NCI-H748 (cell line): ENCODE results near the gene ENOX1.

Source experiments
- DNase-seq: peaks from one replicate; lab custom pipeline; 2025; ENCODE audit not compliant: unreplicated experiment; lab: John Stamatoyannopoulos, UW

Gene ENOX1

GRCh38 chr13:43676320-43676719, 110.5 kb downstream of the ENOX1 start:
- DNase-seq = no peak

- DNase-seq = no peak
Observed at GRCh38 chr13:43675577-43675976, 111.2 kb downstream of the ENOX1 start.

- DNase-seq = no peak
Observed at GRCh38 chr13:43669964-43670363, 116.8 kb downstream of the ENOX1 start.

GRCh38 chr13:43669101-43669500, 117.7 kb downstream of the ENOX1 start:
- DNase-seq = no peak

- DNase-seq = no peak
Observed at GRCh38 chr13:43666403-43666802, 120.4 kb downstream of the ENOX1 start.

- DNase-seq = no peak
Observed at GRCh38 chr13:43665388-43665787, 121.4 kb downstream of the ENOX1 start.

- DNase-seq = no peak
Observed at GRCh38 chr13:43664700-43665191, 122.0 kb downstream of the ENOX1 start.

- peak; percentile 9 for DNase-seq
Observed at GRCh38 chr13:43663474-43664090, 123.2 kb downstream of the ENOX1 start.

GRCh38 chr13:43662976-43663375, 123.8 kb downstream of the ENOX1 start:
- no peak for DNase-seq

- no peak for DNase-seq
Observed at GRCh38 chr13:43661161-43661830, 125.5 kb downstream of the ENOX1 start.

- no peak for DNase-seq
Observed at GRCh38 chr13:43657485-43657884, 129.3 kb downstream of the ENOX1 start.

- no peak for DNase-seq
Observed at GRCh38 chr13:43653980-43654379, 132.8 kb downstream of the ENOX1 start.

GRCh38 chr13:43653395-43653794, 133.4 kb downstream of the ENOX1 start:
- DNase-seq = no peak

GRCh38 chr13:43652760-43653159, 134.0 kb downstream of the ENOX1 start:
- peak; percentile 18 for DNase-seq

- no peak for DNase-seq
Observed at GRCh38 chr13:43650882-43651281, 135.9 kb downstream of the ENOX1 start.

- DNase-seq = no peak
Observed at GRCh38 chr13:43648733-43649132, 138.0 kb downstream of the ENOX1 start.

- no peak for DNase-seq
Observed at GRCh38 chr13:43647471-43647870, 139.3 kb downstream of the ENOX1 start.

GRCh38 chr13:43640476-43640875, 146.3 kb downstream of the ENOX1 start:
- DNase-seq = no peak

- DNase-seq = no peak
Observed at GRCh38 chr13:43631106-43631505, 155.7 kb downstream of the ENOX1 start.

- DNase-seq = no peak
Observed at GRCh38 chr13:43629691-43630480, 156.9 kb downstream of the ENOX1 start.

GRCh38 chr13:43626994-43627393, 159.8 kb downstream of the ENOX1 start:
- no peak for DNase-seq

GRCh38 chr13:43614063-43614462, 172.7 kb downstream of the ENOX1 start:
- DNase-seq = no peak
